IPS DF 4.7 (cell line): Measurements from ENCODE around the gene CAMK2G.

Source experiments
- DNase-seq: peaks from one replicate; pipeline ENCODE4 v3.0.0-alpha.2; 2013; ENCODE audit warnings: low spot score; ENCODE audit errors: extremely low read depth

Gene CAMK2G

GRCh38 chr10:73884017-73884416 is 9.7 kb upstream of the CAMK2G start:
- DNase-seq: no peak

- DNase-seq: no peak
These were observed 7.0 kb upstream of the CAMK2G start for GRCh38 chr10:73881221-73881919.

GRCh38 chr10:73879296-73880173 is 5.2 kb upstream of the CAMK2G start:
- no peak for DNase-seq

GRCh38 chr10:73878365-73878764 is 4.0 kb upstream of the CAMK2G start:
- no peak for DNase-seq

- DNase-seq: no peak
These were observed 3.3 kb upstream of the CAMK2G start for GRCh38 chr10:73877533-73878160.

GRCh38 chr10:73876971-73877370 is 2.6 kb upstream of the CAMK2G start:
- DNase-seq: no peak

- no peak for DNase-seq
These were observed 2.2 kb upstream of the CAMK2G start for GRCh38 chr10:73876566-73876965.

- DNase-seq: no peak
These were observed 1.8 kb upstream of the CAMK2G start for GRCh38 chr10:73876157-73876556.

- no peak for DNase-seq
These were observed 752 bp upstream of the CAMK2G start for GRCh38 chr10:73875139-73875475.

- no peak for DNase-seq
These were observed 528 bp downstream of the CAMK2G start for GRCh38 chr10:73873838-73874215.

- no peak for DNase-seq
These were observed 1.1 kb downstream of the CAMK2G start for GRCh38 chr10:73873142-73873837.

- DNase-seq: no peak
These were observed 2.1 kb downstream of the CAMK2G start for GRCh38 chr10:73872190-73872710.

GRCh38 chr10:73871295-73872189 is 2.8 kb downstream of the CAMK2G start:
- DNase-seq: no peak

GRCh38 chr10:73868655-73869195 is 5.6 kb downstream of the CAMK2G start:
- DNase-seq: no peak

- no peak for DNase-seq
These were observed 6.3 kb downstream of the CAMK2G start for GRCh38 chr10:73867871-73868631.

- DNase-seq: no peak
These were observed 7.1 kb downstream of the CAMK2G start for GRCh38 chr10:73867126-73867807.

- DNase-seq: no peak
These were observed 7.7 kb downstream of the CAMK2G start for GRCh38 chr10:73866621-73867020.

GRCh38 chr10:73865459-73866442 is 8.6 kb downstream of the CAMK2G start:
- DNase-seq: no peak
